OCI-LY7 (cell line): ENCODE data around the gene PLA2G4C. TPM values are rescaled to one million over a fixed set of nuclear protein-coding genes. Genes with fewer than 3 reads are reported as not detected.
A peak's percentile ranks its signal among the peaks of the same experiment; 100 is the strongest.

Source experiments
- BruUV-seq: library from RNA; stranded (reverse); fragments of 400-500 nt; replicated peaks from 2 replicates; lab custom pipeline; 2021; lab: Mats Ljungman, UMichigan
- CTCF ChIA-PET: fragments of 300-600 bp; sonication (Branson Sonifier 250); formaldehyde crosslinking; loops from one replicate; lab custom pipeline; 2022; ENCODE audit warnings: antibody characterized with exemption; ENCODE audit not compliant: unreplicated experiment; lab: Charles Lee
- POLR2A ChIA-PET: fragments of 300-600 bp; sonication (Branson Sonifier 250); formaldehyde crosslinking; loops from one replicate; lab custom pipeline; 2022; ENCODE audit warnings: antibody characterized with exemption; lab: Charles Lee
- DNase-seq: peaks from one replicate; pipeline ENCODE4 v3.0.0-alpha.2; 2015; ENCODE audit warnings: low spot score
- H2AFZ ChIP-seq: fragments of 200-600 bp; sonication (generic), shearing (Covaris generic); 2 replicates; pipeline ENCODE4 v1.6.1; 2014; ENCODE audit warnings: mild to moderate bottlenecking, antibody characterized with exemption, low read length, moderate library complexity
- H3K27ac ChIP-seq: fragments of 200-600 bp; sonication (generic); 2 replicates; pipeline ENCODE4 v1.5.1; 2014; ENCODE audit warnings: mixed run types, low read depth, mild to moderate bottlenecking, moderate library complexity, low read length, inconsistent platforms; ENCODE audit not compliant: poor library complexity, severe bottlenecking
- H3K36me3 ChIP-seq: fragments of 200-600 bp; sonication (generic); 2 replicates; pipeline ENCODE4 v1.6.1; 2014; ENCODE audit warnings: mild to moderate bottlenecking, antibody characterized with exemption, low read length, moderate library complexity, mixed read lengths; ENCODE audit not compliant: insufficient read depth
- H3K4me1 ChIP-seq: fragments of 200-600 bp; sonication (generic); 2 replicates; pipeline ENCODE4 v1.5.1; 2014; ENCODE audit warnings: mild to moderate bottlenecking, low read length; ENCODE audit not compliant: insufficient read depth, poor library complexity, severe bottlenecking
- H3K4me2 ChIP-seq: fragments of 200-600 bp; sonication (generic); 2 replicates; pipeline ENCODE4 v1.6.1; 2014; ENCODE audit warnings: mild to moderate bottlenecking, low read length
- H3K4me3 ChIP-seq: fragments of 200-600 bp; sonication (generic); 2 replicates; pipeline ENCODE4 v1.5.1; 2014; ENCODE audit warnings: mild to moderate bottlenecking, low read depth, low read length; ENCODE audit not compliant: poor library complexity, severe bottlenecking
- H3K79me2 ChIP-seq: fragments of 200-600 bp; sonication (generic); 2 replicates; pipeline ENCODE4 v1.6.1; 2016; ENCODE audit warnings: low read depth, mild to moderate bottlenecking, low read length, moderate library complexity, mixed read lengths; ENCODE audit not compliant: insufficient read depth
- H3K9me2 ChIP-seq: fragments of 200-600 bp; sonication (generic); 2 replicates; pipeline ENCODE4 v1.6.1; 2016; ENCODE audit warnings: mild to moderate bottlenecking, low read length, mixed read lengths; ENCODE audit not compliant: insufficient read depth
- H3K9me3 ChIP-seq: fragments of 200-600 bp; sonication (generic); 2 replicates; pipeline ENCODE4 v1.6.1; 2014; ENCODE audit warnings: mild to moderate bottlenecking, mixed run types, low read length, mixed read lengths
- H4K20me1 ChIP-seq: fragments of 200-600 bp; sonication (generic); 2 replicates; pipeline ENCODE4 v1.6.1; 2014; ENCODE audit warnings: mild to moderate bottlenecking, antibody characterized with exemption, low read length, moderate library complexity, mixed read lengths; ENCODE audit not compliant: insufficient read depth
- CTCF ChIP-seq: fragments of 200-600 bp; sonication (generic); conservative IDR thresholded peaks from 2 replicates; pipeline ENCODE4 v1.5.1; 2014; ENCODE audit warnings: mild to moderate bottlenecking, antibody characterized with exemption, low read length, moderate library complexity, mixed read lengths
- EZH2phosphoT487 ChIP-seq: fragments of 200-600 bp; sonication (generic); IDR thresholded peaks from 2 replicates; pipeline ENCODE4 v1.6.1; 2018; ENCODE audit warnings: low read depth, borderline replicate concordance, mild to moderate bottlenecking, mixed run types, antibody characterized with exemption, low read length, moderate library complexity, mixed read lengths
- intact Hi-C: fragments of 100-400 bp; cut with micrococcal nuclease; formaldehyde crosslinking; loops from one replicate; pipeline ENCODE4 v1.10.0; 2022; ENCODE audit not compliant: unreplicated experiment
- total RNA-seq, 2 experiments: library from RNA; depleted of rRNA in 1 of 2; stranded (reverse); fragments of >200 nt in 1 of 2; shearing (Covaris generic) in 1 of 2; gene quantifications; 2 replicates each; pipeline ENCODE4 v1.2.3, GENCODE V29; 2014 to 2022

The PLA2G4C gene
- total RNA-seq, 2 experiments from 2014 or later: 0.98 to 1.4 TPM

GRCh38 chr19:48117515-48118130 is 7.0 kb upstream of the PLA2G4C start:
- Histone ChIP-seq H3K36me3 (peaks cover 75% of the 10 kb centered on the region), H3K79me2 (no peaks in the 10 kb centered on the region), H3K27ac (no peak overlapping the region), H3K4me3 (no peak overlapping the region), H3K4me1 (no peaks in the 10 kb centered on the region), H3K9me3 (no peaks in the 10 kb centered on the region), H4K20me1 (no peaks in the 10 kb centered on the region), H2AFZ (no peak overlapping the region), H3K9me2 (no peaks in the 10 kb centered on the region), H3K4me2 (no peak overlapping the region)
- intact Hi-C loops: no loop called here
- TF ChIP-seq CTCF: 0 out of 2 replicates have a peak, but pooled peaks have one; percentile 29
- TF ChIP-seq EZH2phosphoT487: no peak
- ChIA-PET POLR2A (no interaction called here), CTCF (no interaction called here)
- no peak for DNase-seq
- no TSS peak for BruUV-seq

- Histone ChIP-seq H3K9me2 (no peaks in the 10 kb centered on the region), H3K27ac (no peak overlapping the region), H2AFZ (no peak overlapping the region), H3K4me3 (no peak overlapping the region), H3K79me2 (no peaks in the 10 kb centered on the region), H4K20me1 (no peaks in the 10 kb centered on the region), H3K36me3 (peaks cover 36% of the 10 kb centered on the region), H3K4me2 (no peak overlapping the region), H3K9me3 (no peaks in the 10 kb centered on the region), H3K4me1 (peaks cover 16% of the 10 kb centered on the region)
- intact Hi-C loops: no loop called here
- no peak for DNase-seq
- TF ChIP-seq EZH2phosphoT487 (no peak), CTCF (no peak)
- ChIA-PET CTCF (no interaction called here), POLR2A (no interaction called here)
- BruUV-seq: no TSS peak
Measured at GRCh38 chr19:48113190-48113917, 2.7 kb upstream of the PLA2G4C start.
